Peyer's patch (tissue), 4 donors: ENCODE results near the gene FGD3.

Experiments used
- POLR2A ChIP-seq, 2 donors: fragments of 450-650 bp; IDR thresholded peaks; one replicate each; pipeline ENCODE4 v1.5.1; 2017; ENCODE audit warnings: antibody characterized with exemption in 2 of 2, mild to moderate bottlenecking in 2 of 2, moderate library complexity in 2 of 2
- TF ChIP-seq, protein P1 (sequence below), 6 experiments: fragments of 450-650 bp in 4 of 6; fragments of 200-600 bp in 2 of 6; sonication (generic) in 1 of 6; IDR thresholded peaks; one replicate each; pipeline ENCODE4 v1.5.1; 2017 to 2019; ENCODE audit warnings: antibody characterized with exemption in 6 of 6, mild to moderate bottlenecking in 3 of 6, moderate library complexity in 1 of 6

DNA sequence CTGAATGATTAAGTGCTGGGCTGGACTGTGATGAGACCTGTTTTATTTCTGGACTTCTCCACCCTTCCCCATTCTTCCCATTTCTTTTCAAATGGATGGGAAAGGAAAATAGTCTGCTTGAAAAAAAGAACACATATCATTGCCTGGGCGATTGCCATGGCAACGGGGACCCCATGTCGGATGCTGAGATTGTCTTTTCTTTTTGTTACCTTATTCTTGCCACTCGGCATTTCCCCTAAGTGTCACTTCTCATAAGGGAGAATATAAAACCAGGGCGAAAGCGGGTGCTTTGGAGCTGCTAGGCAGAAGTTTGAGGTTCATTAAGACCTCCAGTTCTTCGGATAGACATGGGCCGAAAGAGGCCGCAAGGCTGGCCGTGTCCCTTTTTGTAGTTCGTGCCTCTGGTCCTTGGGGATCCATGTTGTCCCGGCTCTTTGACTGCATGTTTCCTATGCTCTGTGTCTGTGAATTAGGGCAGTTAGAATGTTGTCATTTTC lies 763 bp downstream of the FGD3 start:
- TF ChIP-seq, protein P1, sequence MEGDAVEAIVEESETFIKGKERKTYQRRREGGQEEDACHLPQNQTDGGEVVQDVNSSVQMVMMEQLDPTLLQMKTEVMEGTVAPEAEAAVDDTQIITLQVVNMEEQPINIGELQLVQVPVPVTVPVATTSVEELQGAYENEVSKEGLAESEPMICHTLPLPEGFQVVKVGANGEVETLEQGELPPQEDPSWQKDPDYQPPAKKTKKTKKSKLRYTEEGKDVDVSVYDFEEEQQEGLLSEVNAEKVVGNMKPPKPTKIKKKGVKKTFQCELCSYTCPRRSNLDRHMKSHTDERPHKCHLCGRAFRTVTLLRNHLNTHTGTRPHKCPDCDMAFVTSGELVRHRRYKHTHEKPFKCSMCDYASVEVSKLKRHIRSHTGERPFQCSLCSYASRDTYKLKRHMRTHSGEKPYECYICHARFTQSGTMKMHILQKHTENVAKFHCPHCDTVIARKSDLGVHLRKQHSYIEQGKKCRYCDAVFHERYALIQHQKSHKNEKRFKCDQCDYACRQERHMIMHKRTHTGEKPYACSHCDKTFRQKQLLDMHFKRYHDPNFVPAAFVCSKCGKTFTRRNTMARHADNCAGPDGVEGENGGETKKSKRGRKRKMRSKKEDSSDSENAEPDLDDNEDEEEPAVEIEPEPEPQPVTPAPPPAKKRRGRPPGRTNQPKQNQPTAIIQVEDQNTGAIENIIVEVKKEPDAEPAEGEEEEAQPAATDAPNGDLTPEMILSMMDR (IDR thresholded peaks at IDR 0.05) = no peak
- TF ChIP-seq POLR2A (IDR thresholded peaks at IDR 0.05) = no peak
